PC-9 (cell line): ENCODE data around the gene SLC9A9. TPM values are rescaled to one million over a fixed set of nuclear protein-coding genes. Genes with fewer than 3 reads are reported as not detected.
A peak's percentile ranks its signal among the peaks of the same experiment; 100 is the strongest.

Source experiments
- BruUV-seq: library from RNA; stranded (reverse); fragments of 400-500 nt; replicated peaks from 2 replicates; lab custom pipeline; 2021; lab: Mats Ljungman, UMichigan
- CTCF ChIA-PET: fragments of 300-600 bp; sonication (Branson Sonifier 250); formaldehyde crosslinking; loops from one replicate; lab custom pipeline; 2022; ENCODE audit warnings: antibody characterized with exemption; lab: Charles Lee
- POLR2A ChIA-PET: fragments of 300-600 bp; sonication (Branson Sonifier 250); formaldehyde crosslinking; loops from one replicate; lab custom pipeline; 2022; ENCODE audit warnings: antibody characterized with exemption; ENCODE audit not compliant: unreplicated experiment; lab: Charles Lee
- DNase-seq, 2 experiments: peaks; one replicate each; pipeline versions ENCODE4 v3.0.0 to v3.0.0-alpha.2; 2015 to 2022; ENCODE audit warnings: mixed read lengths in 1 of 2
- H2AFZ ChIP-seq: fragments of 200-600 bp; sonication (generic); 2 replicates; pipeline ENCODE4 v1.8.1; 2017; ENCODE audit warnings: antibody characterized with exemption
- H3F3A ChIP-seq: fragments of 200-600 bp; sonication (generic); 2 replicates; pipeline ENCODE4 v1.8.1; 2017; ENCODE audit warnings: antibody characterized with exemption, mild to moderate bottlenecking, low read depth; ENCODE audit not compliant: insufficient read depth
- H3K27ac ChIP-seq: fragments of 200-600 bp; sonication (generic); 2 replicates; pipeline ENCODE4 v1.6.1; 2016; ENCODE audit warnings: mixed run types
- H3K27me3 ChIP-seq: fragments of 200-600 bp; sonication (generic); 2 replicates; pipeline ENCODE4 v1.6.1; 2016; ENCODE audit warnings: low read depth, mixed run types; ENCODE audit not compliant: insufficient read depth
- H3K36me3 ChIP-seq: fragments of 200-600 bp; sonication (generic); 2 replicates; pipeline ENCODE4 v1.6.1; 2016; ENCODE audit warnings: low read depth, mixed run types
- H3K4me1 ChIP-seq: fragments of 200-600 bp; sonication (generic); replicated peaks from 2 replicates; pipeline ENCODE4 v1.6.1; 2016; ENCODE audit warnings: mixed run types; ENCODE audit not compliant: insufficient read depth
- H3K4me2 ChIP-seq: fragments of 200-600 bp; sonication (generic); 2 replicates; pipeline ENCODE4 v1.6.1; 2017; ENCODE audit warnings: mixed run types
- H3K4me3 ChIP-seq: fragments of 200-600 bp; sonication (generic); 2 replicates; pipeline ENCODE4 v1.6.1; 2016; ENCODE audit warnings: mixed run types
- H3K79me2 ChIP-seq: fragments of 200-600 bp; sonication (generic); 2 replicates; pipeline ENCODE4 v1.6.1; 2017; ENCODE audit warnings: low read depth, mixed run types
- H3K9me2 ChIP-seq: fragments of 200-600 bp; sonication (generic); 2 replicates; pipeline ENCODE4 v1.8.1; 2017; ENCODE audit warnings: mild to moderate bottlenecking; ENCODE audit not compliant: insufficient read depth
- H3K9me3 ChIP-seq: fragments of 200-600 bp; sonication (generic); 2 replicates; pipeline ENCODE4 v1.8.1; 2016; ENCODE audit warnings: low read depth; ENCODE audit not compliant: insufficient read depth
- H4K20me1 ChIP-seq: fragments of 200-600 bp; sonication (generic); 2 replicates; pipeline ENCODE4 v1.8.1; 2017; ENCODE audit not compliant: insufficient read depth
- EZH2 ChIP-seq: fragments of 200-600 bp; sonication (generic); IDR thresholded peaks from 2 replicates; pipeline ENCODE4 v1.8.0; 2017; ENCODE audit warnings: antibody characterized with exemption, low read depth
- intact Hi-C: fragments of 100-400 bp; cut with micrococcal nuclease; formaldehyde crosslinking; loops from one replicate; pipeline ENCODE4 v1.10.0; 2022; ENCODE audit not compliant: unreplicated experiment
- total RNA-seq: library from RNA; stranded (reverse); gene quantifications from 2 replicates; pipeline ENCODE4 v1.2.3, GENCODE V29; 2021
- TF ChIP-seq, protein P1 (sequence below): fragments of 200-600 bp; sonication (generic); conservative IDR thresholded peaks from 2 replicates; pipeline ENCODE4 v1.6.1; 2017; ENCODE audit warnings: mixed run types, antibody characterized with exemption, mild to moderate bottlenecking, moderate library complexity

Gene SLC9A9
- total RNA-seq, 1 experiment from 2014 or later, result 1.7 TPM

DNA sequence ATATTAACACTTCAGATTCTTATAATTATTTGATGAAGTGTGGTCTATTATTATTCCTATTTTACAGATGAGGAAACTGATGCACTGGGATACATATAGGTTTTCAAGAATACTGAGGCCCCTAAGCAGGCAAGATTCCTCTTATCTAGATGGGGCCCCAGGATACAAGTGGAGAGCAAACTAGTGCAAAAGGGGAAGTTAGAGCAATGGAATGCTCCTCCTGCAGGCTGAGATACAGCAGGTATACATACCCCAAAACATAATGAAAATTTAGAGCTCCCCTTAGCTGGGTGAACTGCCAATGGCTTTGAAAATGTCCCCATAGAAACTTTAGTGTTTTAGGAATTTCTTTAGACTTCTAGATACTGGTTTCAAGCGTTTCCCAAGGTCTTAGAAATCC lies 481.6 kb downstream of the SLC9A9 start:
- H3K27ac ChIP-seq, result no peak overlapping the region
- H3K4me3 ChIP-seq, result no peak overlapping the region
- H3K27me3 ChIP-seq, result no peaks in the 10 kb centered on the region
- no peaks in the 10 kb centered on the region; the same call in 1 of the 2 replicates for H3K9me2 ChIP-seq
- no peaks in the 10 kb centered on the region for H3K79me2 ChIP-seq
- no peaks in the 10 kb centered on the region for H3K36me3 ChIP-seq
- DNase-seq, result no peak
- BruUV-seq, result no TSS peak
- no peak overlapping the region for H3K4me2 ChIP-seq
- H3K4me1 ChIP-seq, result no peaks in the 10 kb centered on the region
- H3K9me3 ChIP-seq, result no peaks in the 10 kb centered on the region
- H2AFZ ChIP-seq, result no peak overlapping the region
- TF ChIP-seq EZH2, result no peak
- TF ChIP-seq, protein P1, sequence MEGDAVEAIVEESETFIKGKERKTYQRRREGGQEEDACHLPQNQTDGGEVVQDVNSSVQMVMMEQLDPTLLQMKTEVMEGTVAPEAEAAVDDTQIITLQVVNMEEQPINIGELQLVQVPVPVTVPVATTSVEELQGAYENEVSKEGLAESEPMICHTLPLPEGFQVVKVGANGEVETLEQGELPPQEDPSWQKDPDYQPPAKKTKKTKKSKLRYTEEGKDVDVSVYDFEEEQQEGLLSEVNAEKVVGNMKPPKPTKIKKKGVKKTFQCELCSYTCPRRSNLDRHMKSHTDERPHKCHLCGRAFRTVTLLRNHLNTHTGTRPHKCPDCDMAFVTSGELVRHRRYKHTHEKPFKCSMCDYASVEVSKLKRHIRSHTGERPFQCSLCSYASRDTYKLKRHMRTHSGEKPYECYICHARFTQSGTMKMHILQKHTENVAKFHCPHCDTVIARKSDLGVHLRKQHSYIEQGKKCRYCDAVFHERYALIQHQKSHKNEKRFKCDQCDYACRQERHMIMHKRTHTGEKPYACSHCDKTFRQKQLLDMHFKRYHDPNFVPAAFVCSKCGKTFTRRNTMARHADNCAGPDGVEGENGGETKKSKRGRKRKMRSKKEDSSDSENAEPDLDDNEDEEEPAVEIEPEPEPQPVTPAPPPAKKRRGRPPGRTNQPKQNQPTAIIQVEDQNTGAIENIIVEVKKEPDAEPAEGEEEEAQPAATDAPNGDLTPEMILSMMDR, result no peak
- H3F3A ChIP-seq, result no peaks in the 10 kb centered on the region
- POLR2A ChIA-PET, result no interaction called here
- CTCF ChIA-PET, result no interaction called here
- no peaks in the 10 kb centered on the region for H4K20me1 ChIP-seq
- intact Hi-C loops, result no loop called here

DNA sequence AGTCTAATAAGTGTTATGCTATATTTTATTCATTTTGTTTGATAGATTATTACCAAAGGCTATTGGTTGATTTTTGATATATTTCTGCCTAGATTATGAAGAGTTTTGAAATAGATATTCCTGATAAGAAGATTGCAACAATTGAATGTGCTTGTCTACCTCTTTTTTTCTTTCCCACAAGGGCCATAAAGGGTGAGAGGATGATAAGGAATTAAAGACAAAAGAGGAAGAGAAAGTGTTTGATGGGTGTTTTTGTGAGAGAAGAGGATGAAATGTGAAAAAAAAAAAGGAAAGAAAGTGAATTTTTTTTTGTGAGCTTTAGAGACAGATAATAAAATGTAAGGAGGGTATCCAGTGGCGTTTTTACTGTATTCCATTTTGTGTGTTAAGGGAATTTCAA lies 484.3 kb downstream of the SLC9A9 start:
- no TSS peak for BruUV-seq
- no peaks in the 10 kb centered on the region for H3K4me1 ChIP-seq
- ChIA-PET POLR2A (no interaction called here), CTCF (no interaction called here)
- H3K9me2 ChIP-seq, result no peaks in the 10 kb centered on the region; the same call in 1 of the 2 replicates
- no peaks in the 10 kb centered on the region for H3K36me3 ChIP-seq
- no peaks in the 10 kb centered on the region for H3K9me3 ChIP-seq
- intact Hi-C loops, result no loop called here
- no peak overlapping the region for H3K4me3 ChIP-seq
- no peak for DNase-seq
- H2AFZ ChIP-seq, result no peak overlapping the region
- TF ChIP-seq EZH2, result no peak
- TF ChIP-seq, protein P1, result no peak
- no peak overlapping the region for H3K4me2 ChIP-seq
- no peaks in the 10 kb centered on the region for H3F3A ChIP-seq
- H3K27ac ChIP-seq, result no peak overlapping the region
- H3K79me2 ChIP-seq, result no peaks in the 10 kb centered on the region
- H3K27me3 ChIP-seq, result no peaks in the 10 kb centered on the region
- H4K20me1 ChIP-seq, result no peaks in the 10 kb centered on the region

DNA sequence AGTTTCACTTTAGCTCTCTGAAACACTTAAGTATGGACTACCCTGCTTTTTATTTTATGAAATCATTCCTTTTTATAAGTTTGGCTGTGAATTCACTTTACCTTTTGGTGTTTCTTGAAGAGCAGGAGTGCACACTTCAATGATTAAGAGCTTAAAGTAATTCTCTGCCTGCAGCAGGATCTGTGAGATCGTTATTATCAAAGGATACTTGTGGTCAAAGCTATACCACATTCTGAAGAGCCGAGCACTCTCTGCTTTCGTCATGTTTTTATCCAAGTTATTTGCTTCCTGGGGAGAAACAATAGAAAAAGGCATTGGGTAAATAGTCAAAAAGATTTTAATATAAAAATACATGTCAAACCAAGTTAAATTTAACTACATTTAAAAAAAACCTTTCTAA lies 485.0 kb downstream of the SLC9A9 start:
- CTCF ChIA-PET, result no interaction called here
- no TSS peak for BruUV-seq
- Histone ChIP-seq H3K27me3 (no peaks in the 10 kb centered on the region), H3K36me3 (no peaks in the 10 kb centered on the region), H4K20me1 (no peaks in the 10 kb centered on the region), H3K9me2 (no peaks in the 10 kb centered on the region; the same call in 1 of the 2 replicates), H3F3A (no peaks in the 10 kb centered on the region), H2AFZ (peak overlapping the region; percentile 18; the same call in 1 of the 2 replicates), H3K4me1 (no peaks in the 10 kb centered on the region), H3K27ac (no peak overlapping the region), H3K9me3 (no peaks in the 10 kb centered on the region), H3K4me2 (no peak overlapping the region), H3K79me2 (no peaks in the 10 kb centered on the region), H3K4me3 (no peak overlapping the region)
- intact Hi-C loops, result no loop called here
- DNase-seq, result no peak
- TF ChIP-seq, protein P1, result no peak
- TF ChIP-seq EZH2, result no peak
- POLR2A ChIA-PET, result no interaction called here
